GM10266 (cell line): ENCODE data around the gene LASP1.
A peak's percentile ranks its signal among the peaks of the same experiment; 100 is the strongest.

Source experiments
- DNase-seq: peaks from one replicate; pipeline ENCODE4 v3.0.0; 2012; ENCODE audit errors: extremely low spot score
- CTCF ChIP-seq: IDR thresholded peaks from 2 replicates; pipeline ENCODE4 v1.5.1; 2012; ENCODE audit warnings: mild to moderate bottlenecking, low read depth; ENCODE audit not compliant: control insufficient read depth, insufficient read depth; ENCODE audit errors: missing control alignments

LASP1 gene

GRCh38 chr17:38871247-38872015, 1.6 kb downstream of the LASP1 start:
- TF ChIP-seq CTCF, result peak; percentile 52
- peak; percentile 65 for DNase-seq

GRCh38 chr17:38872027-38872511, 2.2 kb downstream of the LASP1 start:
- DNase-seq, result no peak
- no peak for TF ChIP-seq CTCF

- no peak for DNase-seq
These were observed 3.0 kb downstream of the LASP1 start for GRCh38 chr17:38872671-38873385.

GRCh38 chr17:38873640-38874380, 4.0 kb downstream of the LASP1 start:
- DNase-seq, result no peak
- no peak for TF ChIP-seq CTCF

More at GRCh38 chr17:38872671-38873385, 3.0 kb downstream of the LASP1 start:
- no peak for TF ChIP-seq CTCF

- no peak for TF ChIP-seq CTCF
- no peak for DNase-seq
These were observed 4.9 kb downstream of the LASP1 start for GRCh38 chr17:38874505-38875400.

GRCh38 chr17:38875477-38876075, 5.7 kb downstream of the LASP1 start:
- no peak for DNase-seq
- no peak for TF ChIP-seq CTCF
